ENCODE data around the gene CIAPIN1.
"Not testable (repeated sequence)": the region's sequence is repeated elsewhere in the genome, so short reads cannot be mapped to it uniquely, and the experiment has no call there.

CIAPIN1 gene

GRCh38 chr16:57440551-57440950, 6.6 kb downstream of the CIAPIN1 start:
- DNase-seq (ENCODE audit: low read depth in 3 of 3): not testable (repeated sequence)

- DNase-seq (ENCODE audit: low read depth in 3 of 3): not testable (repeated sequence)
Observed at GRCh38 chr16:57439947-57440346, 7.2 kb downstream of the CIAPIN1 start.

GRCh38 chr16:57435838-57436237, 11.3 kb downstream of the CIAPIN1 start:
- no peak for DNase-seq (ENCODE audit: low read depth in 3 of 3)

- no peak for DNase-seq (ENCODE audit: low read depth in 3 of 3)
Observed at GRCh38 chr16:57434003-57434402, 13.2 kb downstream of the CIAPIN1 start.

DNA sequence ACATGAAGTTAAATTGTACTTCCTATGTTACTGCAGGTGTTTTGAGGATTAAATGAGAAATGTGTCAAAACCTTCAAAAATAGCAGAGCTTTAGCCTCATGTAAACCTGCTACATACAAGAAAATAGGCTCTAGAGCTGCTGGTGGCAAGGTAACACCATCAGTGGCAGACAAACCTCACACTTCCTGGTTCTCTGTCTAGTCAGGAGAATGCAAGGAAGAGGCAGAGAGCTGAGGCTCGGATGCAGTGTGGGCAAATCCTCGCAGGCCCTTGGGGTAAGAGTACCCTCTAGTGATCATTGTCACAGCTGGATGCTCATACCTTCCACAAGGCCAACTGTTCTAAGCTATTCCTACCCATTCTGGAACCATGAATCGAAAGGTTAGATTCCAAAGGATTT, 14.2 kb downstream of the CIAPIN1 start:
- no peak for DNase-seq (ENCODE audit: low read depth in 3 of 3)

GRCh38 chr16:57432505-57432904, 14.7 kb downstream of the CIAPIN1 start:
- DNase-seq (ENCODE audit: low read depth in 3 of 3): no peak

- DNase-seq (ENCODE audit: low read depth in 3 of 3): no peak
Observed at GRCh38 chr16:57430955-57431354, 16.2 kb downstream of the CIAPIN1 start.

DNA sequence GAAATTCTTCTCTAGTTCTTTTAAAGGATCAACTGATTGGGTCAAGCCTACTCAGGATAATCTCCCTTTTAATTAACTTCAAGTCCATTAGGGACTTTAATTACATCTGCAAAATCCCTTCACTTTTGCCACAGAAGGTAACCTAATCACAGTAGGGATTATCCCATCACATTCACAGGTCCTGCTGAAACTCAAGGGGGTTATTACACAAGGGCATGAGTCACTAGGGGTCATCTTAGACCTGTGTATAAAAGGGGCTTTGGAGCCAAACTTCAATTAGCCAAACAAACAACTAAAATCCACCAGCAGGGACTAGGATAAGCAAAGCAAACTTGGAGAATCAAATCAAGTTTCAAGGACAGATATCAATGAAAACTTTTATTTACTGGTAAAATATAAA, 19.4 kb downstream of the CIAPIN1 start:
- DNase-seq (ENCODE audit: low read depth in 3 of 3): no peak

DNA sequence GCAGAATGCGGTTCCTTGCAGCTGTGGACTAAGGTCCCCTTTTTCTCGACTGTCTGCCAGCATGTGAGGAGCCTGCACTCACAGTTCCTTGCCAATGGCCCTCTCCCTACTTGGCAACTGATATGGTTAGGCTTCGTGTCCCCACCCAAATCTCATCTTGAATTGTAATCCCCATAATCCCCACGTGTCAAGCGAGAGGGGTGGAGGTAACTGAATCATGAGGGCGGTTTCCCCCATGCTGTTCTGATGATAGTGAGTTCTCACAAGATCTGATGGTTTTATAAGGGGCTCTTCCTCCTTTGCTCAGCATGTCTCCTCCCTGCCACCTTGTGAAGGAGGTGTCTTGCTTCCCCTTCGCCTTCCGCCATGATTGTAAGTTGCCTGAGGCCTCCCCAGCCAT, 19.9 kb downstream of the CIAPIN1 start:
- DNase-seq (ENCODE audit: low read depth in 3 of 3): no peak

DNA sequence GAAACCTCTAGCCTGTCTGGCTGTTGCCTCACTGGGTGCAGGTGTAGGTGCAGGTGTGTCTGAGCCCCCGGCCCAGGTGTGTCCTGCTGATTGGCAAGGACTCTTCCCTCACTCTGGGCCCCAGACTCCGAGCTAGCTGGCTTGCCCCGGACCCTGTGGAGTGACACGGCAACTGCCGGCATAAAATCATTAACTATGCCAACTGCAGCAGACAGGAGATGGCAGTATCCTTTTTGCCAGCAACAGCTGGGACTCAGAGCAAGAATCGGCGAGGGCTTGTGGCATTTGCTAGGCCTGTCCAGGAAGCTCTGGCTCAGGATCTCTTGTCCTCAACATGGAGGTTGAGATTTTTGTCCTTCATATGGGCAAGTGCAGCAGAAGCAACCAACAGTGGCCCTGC, 20.8 kb downstream of the CIAPIN1 start:
- DNase-seq (ENCODE audit: low read depth in 3 of 3): no peak

DNA sequence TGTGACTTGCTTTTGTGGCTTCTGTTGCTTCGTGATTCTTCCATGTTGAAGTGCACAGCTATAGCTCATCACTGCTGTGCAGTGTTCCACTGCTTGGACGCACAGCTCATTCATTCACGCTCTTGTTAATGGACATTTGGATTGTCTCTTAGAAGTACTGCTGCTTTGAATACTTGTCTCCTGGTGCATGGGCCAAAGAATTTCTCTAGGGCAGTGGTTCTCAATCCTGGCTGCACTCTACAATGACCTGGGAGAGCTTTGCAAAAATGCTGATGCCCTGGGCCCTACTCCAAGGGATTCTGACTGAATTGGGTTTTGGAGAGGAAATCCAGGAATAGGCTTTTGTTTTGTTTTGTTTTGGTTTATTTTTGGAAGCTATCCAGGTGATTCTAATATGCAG, 22.6 kb downstream of the CIAPIN1 start:
- DNase-seq (ENCODE audit: low read depth in 3 of 3): no peak

- DNase-seq (ENCODE audit: low read depth in 3 of 3): no peak
Observed at GRCh38 chr16:57423152-57423551, 24.0 kb downstream of the CIAPIN1 start.

DNA sequence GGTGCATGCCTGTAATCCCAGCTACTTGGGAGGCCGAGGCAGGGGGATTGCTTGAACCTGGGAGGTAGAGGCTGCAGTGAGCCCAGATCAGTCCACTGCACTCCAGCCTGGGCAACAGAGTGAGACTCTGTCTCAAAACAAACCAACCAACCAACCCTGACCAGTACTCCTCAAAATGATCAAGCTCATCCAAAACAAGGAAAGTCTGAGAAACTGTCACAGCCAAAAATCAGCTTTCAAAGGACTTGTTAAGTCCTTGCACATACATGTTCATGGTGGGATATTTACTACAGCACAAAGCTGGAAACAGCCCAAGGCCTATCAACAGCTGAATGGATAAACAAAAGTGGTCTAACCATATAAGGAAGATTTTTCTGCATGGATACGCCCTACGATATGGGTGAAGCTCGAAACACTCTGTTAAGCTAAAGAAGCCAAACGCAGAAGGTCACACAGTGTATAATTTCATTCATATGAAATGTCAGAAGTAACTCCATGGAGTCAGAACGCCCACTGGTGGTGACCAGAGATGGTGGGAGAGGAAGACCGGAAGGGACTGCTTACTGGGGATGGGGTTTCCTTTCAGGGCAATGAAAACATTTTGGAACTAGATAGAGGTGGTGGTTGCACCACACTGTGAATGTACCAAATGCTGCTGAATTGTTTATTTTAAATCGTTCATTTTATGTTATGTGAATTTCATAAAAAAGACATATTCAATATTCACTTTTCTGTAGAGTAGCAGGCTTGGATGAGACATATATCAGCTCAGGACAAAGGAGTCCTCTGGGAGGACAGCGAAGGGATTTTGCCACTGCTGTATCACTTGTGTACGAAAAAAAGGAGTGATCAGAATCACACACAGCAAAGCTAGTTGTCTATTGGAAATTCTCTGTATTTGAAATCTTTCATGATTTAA, 24.9 kb downstream of the CIAPIN1 start:
- DNase-seq (ENCODE audit: low read depth in 3 of 3): no peak

- no peak for DNase-seq (ENCODE audit: low read depth in 3 of 3)
Observed at GRCh38 chr16:57419506-57419905, 27.7 kb downstream of the CIAPIN1 start.

DNA sequence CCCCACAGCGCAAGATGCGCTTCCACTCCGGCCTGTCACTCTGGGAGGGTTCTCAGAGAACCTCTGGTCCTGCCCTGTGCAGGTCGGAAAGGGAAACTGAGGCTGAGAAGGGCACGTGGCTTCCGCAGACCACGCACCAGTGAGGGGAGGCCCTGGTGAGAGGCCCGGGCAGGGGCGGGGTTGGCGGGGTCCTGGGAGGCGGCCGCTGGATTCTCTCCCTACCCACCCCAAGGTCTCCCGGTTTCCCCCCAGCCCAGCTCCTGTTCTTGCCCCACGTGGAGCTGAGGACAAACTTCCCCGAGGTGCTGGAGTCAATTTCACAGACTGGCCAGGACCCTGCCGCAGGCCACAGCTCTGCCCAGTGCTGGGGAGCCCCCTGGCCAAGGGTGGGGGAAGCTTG, 31.1 kb downstream of the CIAPIN1 start:
- DNase-seq (ENCODE audit: low read depth in 3 of 3): no peak

DNA sequence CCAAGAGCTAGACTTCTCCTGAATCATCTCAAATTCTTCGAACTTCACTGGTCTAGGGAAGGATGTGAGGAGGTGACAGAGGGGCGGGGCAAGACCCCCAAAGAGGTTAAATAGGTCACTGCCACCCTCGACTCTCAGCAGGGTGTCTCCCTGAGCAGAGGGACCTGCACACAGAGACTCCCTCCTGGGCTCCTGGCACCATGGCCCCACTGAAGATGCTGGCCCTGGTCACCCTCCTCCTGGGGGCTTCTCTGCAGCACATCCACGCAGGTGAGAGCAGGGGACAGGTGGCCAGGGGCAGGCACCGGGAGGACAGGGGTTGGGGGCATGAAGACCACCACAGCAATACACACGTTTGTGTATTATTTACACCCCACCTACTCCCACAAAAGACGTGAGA, 33.5 kb downstream of the CIAPIN1 start:
- no peak for DNase-seq (ENCODE audit: low read depth in 3 of 3)

GRCh38 chr16:57413301-57413730, 33.9 kb downstream of the CIAPIN1 start:
- no peak for DNase-seq (ENCODE audit: low read depth in 3 of 3)

DNA sequence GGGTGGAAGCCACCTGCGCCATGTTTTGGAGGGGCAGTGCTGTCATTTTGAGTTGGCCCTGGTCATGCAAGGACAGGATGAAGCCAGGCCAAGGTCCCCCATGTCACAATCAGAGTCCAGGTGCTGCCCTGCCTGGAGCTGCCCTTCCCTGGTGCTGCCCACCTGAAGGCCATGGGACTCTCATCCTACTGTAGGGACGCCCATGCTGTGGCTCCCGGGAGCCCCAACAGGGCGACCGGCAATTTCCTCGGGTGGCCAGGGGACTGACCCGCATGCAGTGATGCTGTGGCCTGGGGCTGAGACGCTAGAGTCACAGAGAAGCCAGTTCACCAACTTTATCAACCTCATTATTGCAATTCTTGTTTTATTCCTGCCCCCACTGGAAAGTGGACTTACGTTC, 34.6 kb downstream of the CIAPIN1 start:
- DNase-seq (ENCODE audit: low read depth in 3 of 3): no peak

DNA sequence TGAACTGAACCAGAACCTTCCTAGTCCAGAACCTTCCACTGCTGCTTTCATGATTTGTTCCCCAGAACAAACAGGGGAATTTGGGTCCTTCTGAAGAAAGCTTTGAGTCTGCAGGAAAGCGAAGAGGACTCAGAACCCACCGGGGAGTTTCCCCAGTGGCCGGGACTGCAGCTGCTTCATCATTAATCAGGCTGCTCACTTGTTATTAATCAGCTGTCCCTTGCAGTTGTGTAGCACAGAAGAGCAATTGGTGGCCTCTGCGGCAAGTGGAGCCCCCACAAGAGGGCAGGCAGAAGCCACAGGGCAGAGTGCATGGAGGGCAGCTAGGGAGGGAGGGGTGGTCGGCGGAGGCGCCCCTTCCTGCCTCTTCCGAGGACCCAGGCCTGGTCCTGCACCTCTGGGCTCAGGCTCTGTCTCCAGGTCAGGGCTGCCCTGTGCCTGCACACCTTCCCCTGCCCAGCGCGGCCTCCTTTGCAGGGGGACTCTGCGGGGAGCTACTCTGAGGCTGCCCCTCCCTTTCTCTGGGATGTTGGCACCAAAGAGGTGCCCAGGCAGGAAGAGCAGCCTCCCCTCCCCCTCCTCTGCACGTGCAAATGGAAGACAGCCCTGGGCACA, 35.7 kb downstream of the CIAPIN1 start:
- DNase-seq (ENCODE audit: low read depth in 3 of 3): no peak

DNA sequence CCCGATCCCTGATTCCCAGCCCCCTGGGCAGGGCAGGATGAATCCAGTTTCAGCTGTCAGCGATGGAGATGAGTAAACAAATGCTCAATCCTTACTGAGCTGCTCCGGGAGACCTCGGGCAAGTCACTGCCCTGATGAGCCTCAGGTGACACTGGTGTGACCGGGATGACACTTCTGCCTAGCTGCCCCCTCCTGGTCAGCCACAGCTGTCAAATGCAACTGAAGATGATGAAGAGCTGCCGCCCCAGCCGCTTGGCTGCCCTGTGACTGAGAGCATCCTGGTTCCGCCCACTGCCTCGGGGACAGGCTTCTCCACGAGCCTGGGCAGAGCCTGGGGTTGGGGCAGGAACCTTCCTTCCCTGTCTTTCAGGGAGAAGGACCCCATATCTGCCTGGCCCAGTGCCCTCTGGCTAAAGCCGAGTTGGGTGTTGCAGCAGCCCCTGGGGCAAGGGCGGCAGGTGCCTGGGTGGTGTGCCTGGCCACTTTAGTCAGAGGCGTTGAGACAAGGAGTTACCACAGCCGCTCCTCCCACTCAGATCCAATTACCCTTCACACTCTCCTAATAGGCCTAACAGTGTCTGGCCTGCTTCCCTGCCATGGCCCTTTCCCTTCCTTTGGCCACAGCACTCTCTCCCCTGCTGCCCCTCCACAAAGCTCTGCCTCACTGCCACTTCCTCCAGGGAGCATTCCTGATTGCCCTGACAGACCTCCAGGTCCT, 37.2 kb downstream of the CIAPIN1 start:
- no peak for DNase-seq (ENCODE audit: low read depth in 3 of 3)

GRCh38 chr16:57409065-57409464, 38.1 kb downstream of the CIAPIN1 start:
- DNase-seq (ENCODE audit: low read depth in 3 of 3): no peak

DNA sequence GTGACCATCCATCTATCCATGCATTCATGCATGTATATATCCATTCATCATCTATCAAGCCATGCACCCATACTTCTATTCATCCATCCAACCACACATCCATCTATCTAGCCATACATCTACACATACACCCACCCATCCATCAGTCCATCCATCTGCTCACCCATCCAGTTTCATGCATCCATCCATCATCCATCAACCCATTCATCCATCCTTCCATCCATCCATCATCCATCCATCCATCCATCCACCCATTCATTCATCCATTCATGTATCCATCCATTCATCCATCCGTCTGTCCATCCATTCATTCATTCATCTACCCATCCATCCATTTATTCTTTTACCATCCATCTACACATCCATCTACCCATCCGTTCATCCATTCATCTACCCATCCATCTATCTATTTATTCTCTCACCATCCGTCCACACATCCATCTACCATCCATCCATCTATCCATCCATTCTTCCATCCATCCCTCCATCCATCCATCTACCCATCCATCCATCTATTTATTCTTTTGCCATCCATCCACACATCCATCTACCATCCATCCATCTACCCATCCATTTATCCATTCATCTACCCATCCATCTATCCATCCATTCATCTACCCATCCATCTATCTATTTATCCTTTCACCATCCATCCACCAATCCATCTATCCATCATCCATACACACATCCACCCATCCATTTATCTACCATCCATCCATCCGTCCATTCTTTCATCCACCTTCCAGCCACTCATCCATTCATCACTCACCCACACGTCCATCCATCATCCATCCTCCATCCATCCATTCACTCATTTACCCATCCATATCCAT, 39.4 kb downstream of the CIAPIN1 start:
- DNase-seq (ENCODE audit: low read depth in 3 of 3): no peak
